Heart left ventricle (tissue), 16 donors: ENCODE results near the gene TMTC4. TPM values are rescaled to one million over a fixed set of nuclear protein-coding genes. Genes with fewer than 3 reads are reported as not detected.

Source experiments
- ATAC-seq, 4 donors: fragments of 200-7000 bp; cut with Tn5 transposase; one replicate each; pipeline ENCODE4 v1.9.1; 2020 to 2022; ENCODE audit warnings: moderate library complexity in 4 of 4, mild to moderate bottlenecking in 3 of 4, moderate number of reproducible peaks in 1 of 4
- DNase-seq, 5 donors: peaks; one replicate each; pipeline ENCODE4 v3.0.0-alpha.2; 2020
- H3K27ac ChIP-seq, 12 donors: fragments of 200-600 bp; sonication (generic) in 4 of 12; one replicate each; pipeline versions ENCODE4 v1.5.0 to v1.8.0; 2016 to 2022; ENCODE audit warnings: mild to moderate bottlenecking in 2 of 12
- H3K27me3 ChIP-seq, 9 donors: fragments of 200-600 bp; sonication (generic) in 2 of 9; one replicate each; pipeline versions ENCODE4 v1.5.1 to v1.8.0; 2016 to 2022; ENCODE audit warnings: mild to moderate bottlenecking in 3 of 9
- H3K36me3 ChIP-seq, 9 donors: fragments of 200-600 bp; sonication (generic) in 2 of 9; one replicate each; pipeline versions ENCODE4 v1.5.0 to v1.8.0; 2018 to 2022; ENCODE audit warnings: mild to moderate bottlenecking in 2 of 9
- H3K4me1 ChIP-seq, 12 donors: fragments of 200-600 bp; sonication (generic) in 4 of 12; one replicate each; pipeline versions ENCODE4 v1.5.0 to v1.8.0; 2016 to 2022; ENCODE audit warnings: mild to moderate bottlenecking in 3 of 12
- H3K4me3 ChIP-seq, 12 donors: fragments of 200-600 bp; sonication (generic) in 4 of 12; one replicate each; pipeline versions ENCODE4 v1.5.0 to v1.8.0; 2017 to 2022; ENCODE audit warnings: mild to moderate bottlenecking in 9 of 12, moderate library complexity in 4 of 12
- H3K9me3 ChIP-seq, 12 donors: fragments of 200-600 bp; sonication (generic) in 4 of 12; one replicate each; pipeline versions ENCODE4 v1.5.0 to v1.8.0; 2016 to 2022; ENCODE audit warnings: mild to moderate bottlenecking in 1 of 12
- POLR2A ChIP-seq, 2 donors: fragments of 450-650 bp; IDR thresholded peaks; one replicate each; pipeline ENCODE4 v1.6.1; 2017; ENCODE audit warnings: antibody characterized with exemption in 2 of 2, mild to moderate bottlenecking in 2 of 2, moderate library complexity in 2 of 2
- WGBS, 4 donors: extraction: QIAGEN DNeasy Blood & Tissue Kit in 2 of 4; methylation state at CpG; one replicate each; pipeline versions ENCODE4 v1.1.5 to v1.1.7; 2013 to 2018; 5-methylcytosine and 5-hydroxymethylcytosine counted together
- intact Hi-C, 10 donors: fragments of 100-400 bp; cut with DNase I; formaldehyde crosslinking; loops; one replicate each; pipeline versions ENCODE4 v1.11.1 to v1.14.2; 2022
- polyA plus RNA-seq, 2 donors: library from polyadenylated mRNA; stranded (reverse); fragments of 200-250 nt; gene quantifications; one replicate each; pipeline ENCODE4 v1.2.3, GENCODE V29; 2013
- total RNA-seq, 9 donors: library from RNA; depleted of rRNA in 2 of 9; stranded (reverse); fragments of >200 nt in 2 of 9; fragmentation: NEBNext Ultra II Directional in 3 of 9; extraction: Animal tissue kit (Norgen Biotek cat#: 25700) in 3 of 9; gene quantifications; one replicate each; pipeline versions ENCODE4 v1.1.0 to v1.2.4, GENCODE V29; 2016 to 2023
- TF ChIP-seq, protein P1 (sequence below), 12 donors: fragments of 200-600 bp; sonication (generic) in 4 of 12; IDR thresholded peaks; one replicate each; pipeline versions ENCODE4 v1.5.0 to v1.8.0; 2018 to 2022; ENCODE audit warnings: antibody characterized with exemption in 12 of 12, mild to moderate bottlenecking in 5 of 12
- donor health status: ischemic (EF 13 %, LVEDD 7.1; RV severe dilation, severe dysfunction).
- donor health status: healthy with polysubstance abuse.
- donor health status: DM: no; HTN: yes; CAD: no.
- donor health status: DM: no; HTN: no; CAD: no.
- donor health status: ischemic (EF 25% LVEDD 6.9; RV normal size, moderate dysfunction).
- donor health status: ischemic (EF 25% LVEDD 5.7; RV mildly dilated, moderate dysfunction).
- donor health status: healthy.
- donor health status: DM: yes; HTN: yes; CAD: no.
- donor health status: ischemic (EF 35%, LVEDD 5.7; RV mildly dilated, moderate dysfunction).
- donor health status: nonischemic (EF 11% LVEDD 7.7; RV severe dilation, severe dysfunction).
- donor health status: DM: yes; HTN: yes; CAD: no.
- donor health status: PGD.
- donor health status: ischemic (EF 29% LVEDD 5.4; RV normal size, mild dysfunction).
- donor health status: nonischemic (EF 23%, LVEDD 6.1; RV moderate dilation, normal function).

TMTC4 gene
- total and polyA plus RNA-seq, 11 donors: 2.4 to 10.3 (median 6.2) TPM

- Histone ChIP-seq H3K27me3 (no peaks in the 10 kb centered on the region), H3K27ac (no peak overlapping the region), H3K4me3 (no peak overlapping the region), H3K9me3 (no peaks in the 10 kb centered on the region), H3K4me1 (peaks cover 0 to 4% (median 0%) of the 10 kb centered on the region in 12 donors), H3K36me3 (peaks cover 0 to 4% (median 0%) of the 10 kb centered on the region in 9 donors)
- intact Hi-C loops: no loop called here
- ATAC-seq (no peak), DNase-seq (no peak)
- WGBS, 4 donors: 87 to 94% (median 94%) methylated on average over 7 of the region's 7 CpGs
- TF ChIP-seq, protein P1, sequence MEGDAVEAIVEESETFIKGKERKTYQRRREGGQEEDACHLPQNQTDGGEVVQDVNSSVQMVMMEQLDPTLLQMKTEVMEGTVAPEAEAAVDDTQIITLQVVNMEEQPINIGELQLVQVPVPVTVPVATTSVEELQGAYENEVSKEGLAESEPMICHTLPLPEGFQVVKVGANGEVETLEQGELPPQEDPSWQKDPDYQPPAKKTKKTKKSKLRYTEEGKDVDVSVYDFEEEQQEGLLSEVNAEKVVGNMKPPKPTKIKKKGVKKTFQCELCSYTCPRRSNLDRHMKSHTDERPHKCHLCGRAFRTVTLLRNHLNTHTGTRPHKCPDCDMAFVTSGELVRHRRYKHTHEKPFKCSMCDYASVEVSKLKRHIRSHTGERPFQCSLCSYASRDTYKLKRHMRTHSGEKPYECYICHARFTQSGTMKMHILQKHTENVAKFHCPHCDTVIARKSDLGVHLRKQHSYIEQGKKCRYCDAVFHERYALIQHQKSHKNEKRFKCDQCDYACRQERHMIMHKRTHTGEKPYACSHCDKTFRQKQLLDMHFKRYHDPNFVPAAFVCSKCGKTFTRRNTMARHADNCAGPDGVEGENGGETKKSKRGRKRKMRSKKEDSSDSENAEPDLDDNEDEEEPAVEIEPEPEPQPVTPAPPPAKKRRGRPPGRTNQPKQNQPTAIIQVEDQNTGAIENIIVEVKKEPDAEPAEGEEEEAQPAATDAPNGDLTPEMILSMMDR (IDR thresholded peaks at IDR 0.05): no peak
- no peak for TF ChIP-seq POLR2A (IDR thresholded peaks at IDR 0.05)
Observed at GRCh38 chr13:100601716-100602115, 72.9 kb downstream of the TMTC4 start.

DNA sequence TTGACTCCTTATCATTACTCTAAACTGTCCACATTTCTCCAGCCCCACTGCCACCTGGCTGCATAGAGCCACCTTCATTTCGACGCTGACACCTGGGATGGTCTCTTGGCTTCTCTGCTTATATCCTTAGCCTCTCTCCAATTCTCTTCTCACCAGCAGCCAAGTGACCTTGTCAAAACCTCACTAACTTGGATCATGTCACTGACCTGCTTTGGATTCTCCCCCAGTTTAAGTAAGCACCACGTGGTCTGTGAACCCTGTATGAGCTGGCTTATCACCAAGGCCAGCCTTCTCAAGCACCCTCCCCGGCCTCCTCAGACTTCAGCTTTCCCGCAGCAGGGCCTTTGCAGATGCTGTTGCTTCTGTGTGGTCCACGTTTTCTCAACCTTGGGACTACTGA, 73.7 kb downstream of the TMTC4 start:
- peaks cover 0 to 4% (median 0%) of the 10 kb centered on the region in 12 donors for H3K4me1 ChIP-seq
- DNase-seq (no peak), ATAC-seq (no peak)
- H3K27me3 ChIP-seq: no peaks in the 10 kb centered on the region
- intact Hi-C loops: no loop called here
- H3K36me3 ChIP-seq: peaks cover 0 to 4% (median 0%) of the 10 kb centered on the region in 9 donors
- H3K27ac ChIP-seq: no peak overlapping the region
- TF ChIP-seq, protein P1 (IDR thresholded peaks at IDR 0.05): no peak
- TF ChIP-seq POLR2A (IDR thresholded peaks at IDR 0.05): no peak
- no peaks in the 10 kb centered on the region for H3K9me3 ChIP-seq
- no peak overlapping the region for H3K4me3 ChIP-seq
- WGBS, 4 donors: 58 to 65% (median 62%) methylated on average over 6 of the region's 6 CpGs

GRCh38 chr13:100600461-100600860, 74.1 kb downstream of the TMTC4 start:
- Histone ChIP-seq H3K27ac (no peak overlapping the region), H3K4me1 (no peaks in the 10 kb centered on the region), H3K9me3 (no peaks in the 10 kb centered on the region), H3K27me3 (no peaks in the 10 kb centered on the region), H3K4me3 (no peak overlapping the region), H3K36me3 (peaks cover 0 to 4% (median 0%) of the 10 kb centered on the region in 9 donors)
- ATAC-seq (no peak), DNase-seq (no peak)
- intact Hi-C loops: no loop called here
- TF ChIP-seq, protein P1 (IDR thresholded peaks at IDR 0.05): no peak
- no peak for TF ChIP-seq POLR2A (IDR thresholded peaks at IDR 0.05)
- 92 to 99% (median 96%) methylated on average over 6 of the region's 6 CpGs for WGBS, 4 donors

DNA sequence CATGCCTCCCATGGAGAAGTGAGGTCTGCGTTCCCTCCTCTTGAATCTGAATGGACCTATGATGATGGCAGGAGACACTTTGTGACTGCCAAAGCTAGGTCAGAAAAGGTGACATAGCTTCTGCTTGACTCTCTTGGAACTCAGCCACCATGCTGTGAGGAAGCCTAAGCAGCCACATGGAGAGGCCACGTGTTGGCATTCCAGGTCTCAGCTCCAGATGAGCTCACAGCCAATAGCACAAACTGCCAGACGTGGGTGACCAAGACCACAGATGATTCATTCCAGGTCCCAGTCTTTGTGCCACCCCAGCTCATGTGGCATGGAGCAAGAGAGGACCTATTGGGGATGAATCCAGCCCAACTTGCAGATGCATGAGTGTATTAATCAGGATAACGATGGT, 77.3 kb downstream of the TMTC4 start:
- ATAC-seq: no peak
- no peak for DNase-seq
- TF ChIP-seq, protein P1 (IDR thresholded peaks at IDR 0.05): no peak
- TF ChIP-seq POLR2A (IDR thresholded peaks at IDR 0.05): no peak
- Histone ChIP-seq H3K36me3 (no peaks in the 10 kb centered on the region), H3K9me3 (no peaks in the 10 kb centered on the region), H3K4me3 (no peak overlapping the region), H3K4me1 (no peaks in the 10 kb centered on the region), H3K27me3 (no peaks in the 10 kb centered on the region), H3K27ac (no peak overlapping the region)
- 88 to 96% (median 91%) methylated on average over 4 of the region's 4 CpGs for WGBS, 4 donors
- intact Hi-C loops: loop anchor here in 1 of 10 donors (5.0 kb wide), 1 partner anchor 685 kb away; no protein-coding TSS in a partner anchor
